Stimulated activated CD4-positive, alpha-beta T cell treated with anti-CD3 and anti-CD28 coated beads, TNF-alpha, amount 100 ng/mL, for 24 hours (primary cell): ENCODE measurements around the gene PLEKHA5.
"Not testable (repeated sequence)": the region's sequence is repeated elsewhere in the genome, so short reads cannot be mapped to it uniquely, and the experiment has no call there.

ENCODE experiments used
- DNase-seq, 3 experiments: peaks; one replicate each; pipeline ENCODE4 v3.0.0-alpha.2; 2020; ENCODE audit warnings: low read depth in 3 of 3

PLEKHA5 gene

GRCh38 chr12:19203013-19203412, 73.5 kb downstream of the PLEKHA5 start:
- DNase-seq: no peak

DNA sequence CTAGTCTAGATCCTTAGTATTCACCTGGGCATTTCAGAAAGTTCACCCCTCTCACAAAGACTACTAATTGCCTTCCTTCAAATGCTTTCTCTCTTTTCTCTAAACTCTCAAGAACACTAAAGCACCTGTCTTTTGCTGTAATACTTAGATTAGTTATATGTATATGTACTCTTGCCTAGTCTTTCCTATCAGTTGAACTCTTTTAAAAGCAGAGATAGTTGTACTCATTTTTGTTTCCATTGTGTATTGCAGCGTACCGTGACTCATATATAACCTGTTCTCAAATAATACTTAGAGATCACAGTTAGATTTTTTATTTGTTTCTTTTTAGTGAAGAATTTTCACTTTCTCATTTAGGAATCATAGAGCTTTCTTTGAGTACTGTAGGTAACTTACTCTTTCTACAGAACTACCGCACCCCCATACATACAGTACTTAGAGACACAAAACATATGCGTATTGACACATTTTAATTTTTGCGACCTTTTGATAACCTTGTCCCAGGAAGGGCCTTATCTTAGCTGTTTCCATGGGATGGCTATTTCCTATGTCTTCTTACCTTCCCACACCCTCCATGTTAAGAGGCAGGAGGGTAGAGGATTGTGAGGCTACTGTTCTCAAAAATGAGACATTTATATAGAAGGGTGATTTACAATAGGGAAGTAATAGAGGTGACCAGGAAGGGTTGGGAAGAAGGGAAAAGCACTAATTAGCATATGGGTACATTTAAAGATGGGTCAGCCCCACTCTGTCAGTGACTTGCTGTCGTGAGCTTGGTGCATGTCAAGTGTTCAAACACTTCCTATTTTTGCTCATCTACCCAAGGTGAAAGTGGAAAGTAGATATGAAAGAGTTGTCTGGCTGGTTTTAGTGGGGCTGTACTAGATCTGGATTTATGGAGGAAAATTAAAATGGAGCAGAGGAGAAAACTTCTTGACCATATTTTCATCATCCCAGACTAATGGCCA, 74.3 kb downstream of the PLEKHA5 start:
- no peak for DNase-seq

DNA sequence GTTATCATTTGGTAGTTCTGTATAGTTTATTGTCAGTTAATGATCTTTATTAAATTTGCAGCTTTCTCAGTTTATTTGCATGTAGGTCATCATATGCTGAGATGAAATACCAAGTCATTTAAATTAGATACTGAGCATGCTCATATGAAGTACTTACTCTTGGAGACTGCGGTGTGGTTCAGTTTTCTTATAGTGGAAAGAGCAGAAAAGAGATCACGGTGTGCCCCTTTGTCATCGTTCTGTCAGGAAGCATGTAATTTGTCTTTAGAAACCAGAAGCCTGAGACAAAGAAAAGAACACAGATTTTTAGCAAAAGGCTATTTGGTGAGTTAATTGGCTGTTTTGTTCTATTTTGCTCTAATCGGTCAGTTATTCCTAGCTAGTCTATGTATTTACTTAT, 75.6 kb downstream of the PLEKHA5 start:
- no peak for DNase-seq

GRCh38 chr12:19206493-19207077, 77.1 kb downstream of the PLEKHA5 start:
- DNase-seq: no peak

DNA sequence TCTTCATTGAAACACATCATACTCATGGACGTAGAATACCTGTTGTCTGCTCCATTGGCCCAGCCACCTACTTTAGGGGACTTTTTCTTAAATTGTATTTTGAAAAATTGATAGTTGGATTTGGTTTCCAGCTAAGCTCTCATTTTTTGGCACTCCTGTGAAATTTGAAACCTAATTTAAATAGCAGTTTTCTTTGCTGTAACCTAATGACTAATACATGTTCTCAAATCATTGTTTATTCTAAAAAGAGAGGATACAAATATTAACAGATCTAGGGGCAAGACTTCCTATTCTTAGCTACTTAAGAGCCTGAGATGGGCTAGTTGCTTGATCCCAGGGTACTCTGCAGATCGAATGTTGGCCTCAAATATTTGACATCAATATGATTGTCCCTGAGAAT, 78.9 kb downstream of the PLEKHA5 start:
- DNase-seq: no peak

DNA sequence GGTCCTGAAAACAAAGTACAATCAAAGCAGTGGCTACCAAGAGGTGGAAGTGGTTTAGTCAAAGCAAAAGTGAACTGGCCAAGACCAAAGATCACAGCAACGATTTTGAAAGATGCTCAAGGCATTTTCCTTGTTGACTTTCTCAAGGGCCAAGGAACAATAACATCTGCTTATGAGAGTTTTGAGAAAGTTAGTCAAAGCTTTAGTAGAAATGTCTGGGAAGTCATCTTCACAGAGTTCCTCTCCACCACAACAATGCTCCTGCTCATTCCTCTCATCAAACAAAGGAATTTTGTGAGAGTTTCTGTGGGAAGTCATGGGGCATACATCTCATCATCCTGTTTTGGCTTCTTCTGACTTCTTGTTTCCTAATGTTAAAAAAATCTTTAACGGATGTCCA, 80.1 kb downstream of the PLEKHA5 start:
- no peak for DNase-seq

DNA sequence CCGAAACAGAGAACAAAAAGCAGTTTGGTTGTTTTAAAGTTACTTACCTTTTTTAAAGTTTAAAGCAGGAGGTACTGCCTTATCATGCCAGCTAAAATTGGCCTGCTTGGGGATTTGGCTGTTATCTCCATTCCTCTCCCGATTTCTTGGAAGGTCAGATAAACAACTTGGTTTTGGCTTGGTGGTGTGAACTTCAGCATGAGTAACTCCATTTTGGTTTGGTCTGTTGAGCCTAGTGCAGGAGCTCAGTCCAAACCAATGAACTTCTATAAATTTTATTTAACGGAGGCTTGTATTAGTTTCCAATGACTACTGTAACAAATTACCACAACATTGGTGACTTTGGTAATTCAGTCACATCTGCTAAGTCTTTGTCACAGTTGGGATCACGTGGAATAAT, 82.3 kb downstream of the PLEKHA5 start:
- no peak for DNase-seq

DNA sequence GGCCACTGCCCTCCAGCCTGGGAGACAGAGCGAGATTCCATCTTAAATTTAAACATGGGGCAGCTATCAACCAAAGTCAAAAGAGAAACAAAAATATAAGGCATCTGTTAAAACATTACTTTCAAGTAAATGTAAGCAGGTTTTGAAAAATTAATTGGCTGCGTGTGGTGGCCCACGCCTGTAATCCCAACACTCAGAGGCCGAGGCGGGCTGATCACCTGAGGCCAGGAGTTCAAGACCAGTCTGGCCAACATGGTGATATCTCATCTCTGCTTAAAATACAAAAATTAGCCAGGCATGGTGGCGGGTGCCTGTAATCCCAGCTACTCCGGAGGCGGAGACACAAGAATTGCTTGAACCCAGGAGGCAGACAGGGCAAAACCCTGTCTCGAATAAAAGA, 82.7 kb downstream of the PLEKHA5 start:
- DNase-seq: no peak

DNA sequence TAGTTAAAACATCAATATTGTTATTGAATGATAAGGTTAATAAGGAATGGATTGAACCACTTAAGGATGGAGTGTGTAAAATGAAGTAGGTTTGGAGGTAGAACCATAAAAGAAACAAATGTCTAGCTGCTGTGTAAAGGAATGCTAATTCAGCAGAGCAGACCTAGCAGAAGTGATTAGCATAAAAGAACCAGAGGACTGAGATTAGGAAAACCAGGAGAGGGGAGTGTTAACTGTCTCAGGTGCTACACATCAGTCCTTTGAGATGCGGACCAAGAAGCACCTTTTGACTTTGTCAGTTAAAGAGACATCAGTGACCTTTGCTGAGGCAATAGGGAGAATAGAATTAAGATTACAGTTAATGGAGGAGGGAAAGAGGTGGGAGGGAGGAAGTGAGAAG, 84.5 kb downstream of the PLEKHA5 start:
- no peak for DNase-seq

GRCh38 chr12:19215115-19215514, 85.6 kb downstream of the PLEKHA5 start:
- DNase-seq: no peak

DNA sequence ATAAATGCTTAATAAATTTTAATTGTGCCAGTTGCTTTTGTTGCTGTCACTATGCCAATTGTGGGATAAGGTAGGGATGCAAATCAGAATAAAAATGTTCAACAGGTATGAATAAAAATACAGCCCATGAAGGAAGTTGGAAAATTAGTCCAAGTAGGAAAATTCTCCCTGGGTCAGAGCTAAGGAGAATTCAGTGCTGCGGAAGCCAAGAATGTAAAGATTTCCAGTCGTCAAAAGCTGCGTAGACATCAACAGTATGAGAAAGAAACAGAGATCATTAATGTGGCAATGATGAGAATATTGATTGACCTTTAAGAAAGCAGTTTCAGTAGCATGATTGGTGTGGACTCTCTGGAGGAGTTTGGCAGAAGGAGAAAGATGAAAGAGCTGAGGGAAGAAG, 87.9 kb downstream of the PLEKHA5 start:
- DNase-seq: no peak

DNA sequence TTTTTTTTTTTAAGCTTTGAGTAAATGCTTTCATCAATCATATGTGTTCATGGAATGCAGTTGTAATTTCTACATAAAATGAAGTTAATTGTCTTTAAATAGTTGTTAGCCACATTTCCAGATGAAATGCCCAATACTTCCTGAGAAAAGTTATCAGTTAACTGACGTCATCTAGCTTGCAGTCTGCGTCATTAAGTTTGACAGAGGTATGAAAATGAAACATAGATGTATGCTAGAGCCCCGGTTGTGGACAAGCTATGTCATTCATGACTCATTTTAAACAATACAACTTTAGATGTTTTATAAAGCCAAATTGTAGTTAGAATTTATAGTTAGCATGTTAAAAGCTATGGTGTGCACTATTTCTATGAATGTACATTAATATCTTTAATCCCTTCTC, 90.7 kb downstream of the PLEKHA5 start:
- DNase-seq: no peak

DNA sequence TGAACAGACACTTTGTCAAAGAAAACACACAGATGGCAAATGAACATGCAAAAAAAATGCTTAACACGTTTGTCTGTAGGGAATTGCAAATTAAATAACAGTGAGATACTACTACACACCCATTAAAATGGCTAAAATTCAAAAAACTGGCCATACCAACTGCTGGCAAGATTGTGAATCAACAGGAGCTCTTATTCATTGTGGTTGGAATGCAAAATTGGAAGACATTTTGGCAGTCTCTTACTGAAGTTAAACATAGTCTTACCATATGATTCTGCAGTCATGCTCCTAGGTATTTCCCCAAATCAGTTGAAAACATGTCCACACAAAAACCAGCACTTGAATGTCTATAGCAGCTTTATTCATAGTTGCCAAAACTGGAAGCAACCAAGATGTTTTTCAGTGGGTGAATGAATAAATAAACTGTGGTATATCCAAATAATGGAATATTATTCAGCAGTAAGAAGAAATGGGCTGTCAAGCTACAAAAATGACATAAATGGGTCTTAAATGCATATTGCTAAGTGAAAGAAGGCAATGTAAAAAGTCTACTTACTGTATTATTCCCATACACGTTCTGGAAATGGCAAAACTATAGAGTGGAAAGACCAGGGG, 91.4 kb downstream of the PLEKHA5 start:
- DNase-seq: no peak

- no peak for DNase-seq
These were observed 93.0 kb downstream of the PLEKHA5 start for GRCh38 chr12:19222558-19222957.

GRCh38 chr12:19223018-19223417, 93.5 kb downstream of the PLEKHA5 start:
- no peak for DNase-seq

DNA sequence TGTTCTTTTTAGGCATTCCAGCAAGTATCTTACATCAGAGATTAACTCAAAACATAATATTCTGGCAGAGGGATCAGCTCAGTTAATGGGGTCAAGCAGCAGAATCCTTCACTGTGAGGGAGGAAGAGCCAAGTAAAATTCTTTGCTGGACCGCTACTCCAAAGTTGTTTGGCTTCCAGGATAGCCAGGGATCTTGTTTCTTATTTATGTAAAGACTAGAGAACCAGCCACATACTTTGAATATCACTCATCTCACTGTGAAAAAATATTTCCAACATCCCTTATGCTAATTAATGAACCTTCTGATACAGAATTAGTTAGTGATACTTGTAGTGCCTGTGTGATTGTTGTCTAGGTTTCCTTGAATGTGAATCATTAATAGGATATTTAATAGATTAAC, 94.2 kb downstream of the PLEKHA5 start:
- no peak for DNase-seq

- no peak for DNase-seq
These were observed 95.2 kb downstream of the PLEKHA5 start for GRCh38 chr12:19224746-19225145.

GRCh38 chr12:19227190-19227879, 97.8 kb downstream of the PLEKHA5 start:
- no peak for DNase-seq

DNA sequence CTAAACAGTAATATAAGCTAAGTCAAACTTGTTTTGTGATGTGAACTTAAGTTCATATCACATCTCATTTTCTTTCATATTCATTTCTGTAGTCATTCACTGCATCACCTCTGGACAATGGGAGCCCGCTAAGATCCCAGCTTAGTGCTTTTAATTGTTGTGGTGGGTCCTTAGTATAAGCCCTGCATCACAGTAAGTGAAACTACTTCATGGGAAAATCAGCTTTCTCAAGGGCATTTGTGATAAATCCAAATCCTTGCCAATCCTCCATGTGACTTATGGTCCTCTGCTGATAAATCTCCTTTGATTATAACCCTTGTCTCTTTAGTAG, 98.3 kb downstream of the PLEKHA5 start:
- no peak for DNase-seq

GRCh38 chr12:19229021-19229420, 99.5 kb downstream of the PLEKHA5 start:
- DNase-seq: not testable (repeated sequence)

DNA sequence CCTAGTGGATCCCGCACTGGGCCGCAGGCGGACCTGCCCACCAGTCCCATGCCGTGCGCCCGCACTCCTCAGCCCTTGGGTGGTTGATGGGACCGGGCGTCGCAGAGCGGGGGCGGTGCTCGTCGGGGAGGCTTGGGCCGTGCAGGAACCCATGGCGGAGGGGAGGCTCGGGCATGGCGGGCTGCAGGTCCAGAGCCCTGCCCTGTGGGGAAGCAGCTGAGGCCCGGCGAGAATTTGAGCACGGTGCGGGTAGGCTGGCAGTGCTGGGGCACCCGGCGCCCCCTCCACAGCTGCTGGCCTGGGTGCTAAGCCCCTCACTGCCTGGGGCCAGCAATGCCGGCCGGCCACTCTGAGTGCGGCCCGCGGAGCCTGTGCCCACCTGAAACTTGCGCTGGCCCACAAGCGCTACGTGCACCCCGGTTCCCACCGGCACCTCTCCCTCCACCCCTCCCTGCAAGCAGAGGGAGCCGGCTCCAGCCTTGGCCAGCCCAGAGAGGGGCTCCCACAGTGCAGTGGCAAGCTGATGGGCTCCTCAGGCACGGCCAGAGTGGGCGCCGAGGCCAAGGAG, 100.8 kb downstream of the PLEKHA5 start:
- no peak for DNase-seq

DNA sequence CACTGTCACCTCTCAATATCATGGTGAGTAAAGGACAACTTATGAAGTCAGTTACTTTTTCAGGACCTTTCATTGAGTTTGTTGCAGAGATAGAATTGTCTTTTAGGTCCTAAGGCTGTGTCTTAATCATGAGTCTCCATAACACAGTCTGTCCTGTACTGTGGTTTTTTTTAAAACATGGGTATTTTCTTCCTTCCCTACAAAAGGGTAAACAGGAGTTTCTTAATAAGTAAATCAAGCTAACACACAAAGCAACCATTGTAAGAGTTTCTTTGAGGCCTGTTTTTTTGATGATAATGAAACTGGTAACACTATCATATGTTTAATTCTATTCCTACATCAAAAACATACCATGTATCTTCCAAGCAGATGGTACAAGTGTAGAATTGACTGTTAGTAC, 101.4 kb downstream of the PLEKHA5 start:
- DNase-seq: no peak
